Activated CD8-positive, alpha-beta T cell treated with anti-CD3 and anti-CD28 coated beads for 36 hours (primary cell): ENCODE measurements around the gene RFX2. TPM values are rescaled to one million over a fixed set of nuclear protein-coding genes. Genes with fewer than 3 reads are reported as not detected.
A peak's percentile ranks its signal among the peaks of the same experiment; 100 is the strongest.
"Not testable (repeated sequence)": the region's sequence is repeated elsewhere in the genome, so short reads cannot be mapped to it uniquely, and the experiment has no call there.

Source experiments
- ATAC-seq: fragments of 200-7000 bp; cut with Tn5 transposase; one replicate; pipeline ENCODE4 v1.10.0; 2021; ENCODE audit warnings: mild to moderate bottlenecking, moderate library complexity
- CTCF ChIA-PET: fragments of 350-600 bp; sonication (Branson Sonifier 250); formaldehyde crosslinking; loops from one replicate; lab custom pipeline; 2021; ENCODE audit warnings: antibody characterized with exemption; lab: Charles Lee
- POLR2A ChIA-PET: fragments of 350-600 bp; sonication (Branson Sonifier 250); formaldehyde crosslinking; loops from one replicate; lab custom pipeline; 2021; ENCODE audit warnings: antibody characterized with exemption; lab: Charles Lee
- DNase-seq: peaks from one replicate; pipeline ENCODE4 v3.0.0-alpha.2; 2020
- H3K27ac Mint-ChIP-seq: one replicate; pipeline ENCODE4 v1.8.0; 2021; ENCODE audit warnings: mild to moderate bottlenecking, mixed read lengths
- H3K27me3 Mint-ChIP-seq: one replicate; pipeline ENCODE4 v1.8.0; 2021; ENCODE audit warnings: mixed read lengths
- H3K36me3 Mint-ChIP-seq: one replicate; pipeline ENCODE4 v1.8.0; 2021; ENCODE audit warnings: low read depth, mixed read lengths
- H3K4me1 Mint-ChIP-seq: one replicate; pipeline ENCODE4 v1.8.0; 2021; ENCODE audit warnings: low read depth, mixed read lengths
- H3K4me3 Mint-ChIP-seq: one replicate; pipeline ENCODE4 v1.8.0; 2021; ENCODE audit warnings: mild to moderate bottlenecking, moderate library complexity, mixed read lengths
- H3K9me3 Mint-ChIP-seq: one replicate; pipeline ENCODE4 v1.8.0; 2021; ENCODE audit warnings: mixed read lengths
- intact Hi-C: fragments of 100-400 bp; cut with micrococcal nuclease; formaldehyde crosslinking; loops from one replicate; pipeline ENCODE4 v1.10.0; 2022
- total RNA-seq, 2 experiments: library from RNA; stranded (reverse); gene quantifications; one replicate each; pipeline ENCODE4 v1.2.3, GENCODE V29; 2021
- TF ChIP-seq, protein P1 (sequence below): fragments of 200-600 bp; IDR thresholded peaks from one replicate; pipeline ENCODE4 v1.8.0; 2022; ENCODE audit warnings: antibody characterized with exemption, mild to moderate bottlenecking

The RFX2 gene
- total RNA-seq, 2 experiments from 2014 or later, result 8.9 to 10.5 TPM

DNA sequence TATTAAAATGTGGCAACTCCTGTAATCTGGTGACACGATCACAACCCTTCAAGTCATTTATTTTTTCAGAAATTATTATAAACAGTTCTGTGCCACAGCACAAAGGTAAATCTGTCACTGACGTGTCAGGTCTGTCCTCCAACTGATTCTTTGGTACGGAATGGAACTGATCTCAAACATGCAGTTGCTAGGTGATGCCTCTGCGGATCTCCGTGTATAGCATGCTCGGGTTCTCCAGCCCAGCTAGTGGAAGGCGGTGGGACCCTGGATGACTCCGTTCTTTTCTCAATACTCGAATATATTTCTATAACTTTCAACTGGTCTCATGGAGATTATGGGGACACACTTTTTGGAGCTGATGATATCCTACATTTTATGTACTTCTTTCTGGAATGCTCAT is 143.4 kb downstream of the RFX2 start:
- intact Hi-C loops, result no loop called here
- peaks cover 31% of the 10 kb centered on the region for H3K36me3 Mint-ChIP-seq
- POLR2A ChIA-PET, result interaction anchor here (1.7 to 2.3 kb wide), 2 partner anchors 17 to 19 kb away, joined by 5 to 8 read pairs; no protein-coding TSS in a partner anchor
- H3K9me3 Mint-ChIP-seq, result no peaks in the 10 kb centered on the region
- H3K27ac Mint-ChIP-seq, result peak overlapping the region; percentile 39
- no peak for DNase-seq
- no peaks in the 10 kb centered on the region for H3K27me3 Mint-ChIP-seq
- ATAC-seq, result no peak
- TF ChIP-seq, protein P1, sequence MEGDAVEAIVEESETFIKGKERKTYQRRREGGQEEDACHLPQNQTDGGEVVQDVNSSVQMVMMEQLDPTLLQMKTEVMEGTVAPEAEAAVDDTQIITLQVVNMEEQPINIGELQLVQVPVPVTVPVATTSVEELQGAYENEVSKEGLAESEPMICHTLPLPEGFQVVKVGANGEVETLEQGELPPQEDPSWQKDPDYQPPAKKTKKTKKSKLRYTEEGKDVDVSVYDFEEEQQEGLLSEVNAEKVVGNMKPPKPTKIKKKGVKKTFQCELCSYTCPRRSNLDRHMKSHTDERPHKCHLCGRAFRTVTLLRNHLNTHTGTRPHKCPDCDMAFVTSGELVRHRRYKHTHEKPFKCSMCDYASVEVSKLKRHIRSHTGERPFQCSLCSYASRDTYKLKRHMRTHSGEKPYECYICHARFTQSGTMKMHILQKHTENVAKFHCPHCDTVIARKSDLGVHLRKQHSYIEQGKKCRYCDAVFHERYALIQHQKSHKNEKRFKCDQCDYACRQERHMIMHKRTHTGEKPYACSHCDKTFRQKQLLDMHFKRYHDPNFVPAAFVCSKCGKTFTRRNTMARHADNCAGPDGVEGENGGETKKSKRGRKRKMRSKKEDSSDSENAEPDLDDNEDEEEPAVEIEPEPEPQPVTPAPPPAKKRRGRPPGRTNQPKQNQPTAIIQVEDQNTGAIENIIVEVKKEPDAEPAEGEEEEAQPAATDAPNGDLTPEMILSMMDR, result no peak
- peaks cover 87% of the 10 kb centered on the region for H3K4me1 Mint-ChIP-seq
- H3K4me3 Mint-ChIP-seq, result no peak overlapping the region
- CTCF ChIA-PET, result interaction anchor here (1.1 to 7.8 kb wide), 10 partner anchors 8 to 63 kb away, joined by 3 to 108 read pairs (median 10); partner anchors contain the start of genes NDUFA11 and RANBP3

DNA sequence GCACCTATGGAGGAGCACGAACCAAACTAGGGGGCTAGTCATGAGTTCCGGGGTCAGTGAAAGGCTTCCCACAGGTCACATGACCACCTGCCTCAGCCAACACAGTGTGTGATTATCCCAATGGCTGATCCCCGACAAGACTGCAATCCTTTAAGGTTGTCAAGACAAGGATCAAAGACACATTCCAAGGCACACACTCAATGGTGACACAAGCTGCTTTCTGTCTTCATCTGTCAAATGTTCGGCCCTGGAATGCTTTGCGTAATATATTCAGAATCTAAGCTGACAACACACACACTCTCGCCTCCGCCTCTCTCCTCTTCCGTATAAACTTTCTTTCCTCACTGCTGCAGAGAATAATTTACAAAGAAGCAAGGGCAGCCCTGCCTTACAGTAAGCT is 144.1 kb downstream of the RFX2 start:
- Mint-ChIP-seq H3K4me1 (peaks cover 87% of the 10 kb centered on the region), H3K4me3 (no peak overlapping the region), H3K27me3 (no peaks in the 10 kb centered on the region), H3K27ac (peak overlapping the region; percentile 25), H3K9me3 (no peaks in the 10 kb centered on the region), H3K36me3 (peaks cover 26% of the 10 kb centered on the region)
- ChIA-PET POLR2A (interaction anchor here (1.3 to 1.7 kb wide), 2 partner anchors 12 to 16 kb away, joined by 3 to 5 read pairs; partner anchors contain the start of gene RANBP3), CTCF (interaction anchor here (1.2 to 7.8 kb wide), 4 partner anchors 9 to 56 kb away, joined by 3 to 108 read pairs (median 58); no protein-coding TSS in a partner anchor)
- no peak for DNase-seq
- ATAC-seq, result no peak
- intact Hi-C loops, result no loop called here
- TF ChIP-seq, protein P1, result no peak

DNA sequence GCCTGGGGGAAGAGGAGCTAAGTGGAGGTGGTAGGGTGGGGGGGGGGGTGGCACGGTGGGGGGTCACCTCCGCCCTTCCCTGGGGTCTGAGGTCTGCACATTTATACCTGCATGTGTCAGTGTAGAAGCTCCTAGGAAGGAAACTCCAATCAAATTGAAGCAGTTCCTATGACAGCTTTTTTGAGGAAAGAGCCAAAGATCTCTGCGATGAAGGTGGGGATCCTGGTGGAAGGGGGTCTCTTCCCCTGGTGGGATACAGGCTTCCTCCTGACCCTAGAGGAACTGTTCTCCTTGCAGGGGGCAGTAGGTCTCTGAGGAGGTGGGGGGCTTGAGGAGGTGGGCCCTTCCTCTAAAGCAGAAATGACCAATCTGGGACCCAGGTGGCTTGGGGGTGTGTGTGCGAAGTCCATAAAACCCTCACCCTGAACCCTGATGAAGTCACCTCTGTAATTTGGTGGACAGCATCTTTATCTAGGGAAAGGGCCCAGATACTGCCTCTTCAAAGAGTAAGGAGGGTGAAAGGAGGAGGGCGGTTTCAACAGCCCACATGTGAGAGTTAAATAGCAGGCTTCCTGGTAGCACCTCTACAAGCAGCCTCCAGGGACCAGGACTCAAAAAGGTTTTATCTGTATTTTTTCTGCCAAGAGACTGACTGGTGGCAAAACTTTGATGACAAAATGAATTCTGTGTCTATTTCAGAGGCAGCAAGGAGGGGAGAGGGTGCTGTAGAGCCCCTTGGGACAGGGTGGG is 145.3 kb downstream of the RFX2 start:
- intact Hi-C loops, result no loop called here
- H3K27me3 Mint-ChIP-seq, result no peaks in the 10 kb centered on the region
- no peak overlapping the region for H3K4me3 Mint-ChIP-seq
- no peaks in the 10 kb centered on the region for H3K9me3 Mint-ChIP-seq
- ChIA-PET CTCF (interaction anchor here (0.8 to 7.8 kb wide), 2 partner anchors 12 to 13 kb away, joined by 4 to 108 read pairs; no protein-coding TSS in a partner anchor), POLR2A (interaction anchor here (0.6 to 1.3 kb wide), 4 partner anchors 12 to 332 kb away, joined by 3 to 6 read pairs (median 3); no protein-coding TSS in a partner anchor)
- no peak for ATAC-seq
- peaks cover 22% of the 10 kb centered on the region for H3K36me3 Mint-ChIP-seq
- H3K27ac Mint-ChIP-seq, result peak overlapping the region; percentile 82
- DNase-seq, result no peak
- peaks cover 90% of the 10 kb centered on the region for H3K4me1 Mint-ChIP-seq
- TF ChIP-seq, protein P1, result no peak

DNA sequence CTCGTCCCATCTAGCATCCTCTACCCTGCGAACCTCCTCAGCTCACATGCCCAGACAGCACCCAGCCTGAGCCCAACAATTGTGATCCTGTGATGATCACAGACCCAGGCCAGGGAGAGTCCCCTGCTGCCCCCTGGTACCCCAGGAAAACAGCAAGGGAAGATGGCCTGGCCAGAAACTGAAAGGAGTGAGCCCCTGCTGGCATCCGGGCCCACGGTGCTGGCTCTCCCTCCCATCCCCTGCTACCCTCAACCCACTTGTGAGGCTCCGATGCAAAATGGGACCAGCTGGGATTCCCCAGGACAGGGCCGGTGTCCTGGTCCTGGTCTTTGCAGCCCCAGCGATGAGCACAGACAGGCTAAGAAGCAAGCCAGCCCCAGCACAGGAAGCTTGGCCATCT is 146.4 kb downstream of the RFX2 start:
- intact Hi-C loops, result no loop called here
- Mint-ChIP-seq H3K36me3 (peaks cover 22% of the 10 kb centered on the region), H3K27me3 (no peaks in the 10 kb centered on the region), H3K4me1 (peaks cover 93% of the 10 kb centered on the region), H3K9me3 (no peaks in the 10 kb centered on the region), H3K27ac (peak overlapping the region; percentile 82), H3K4me3 (no peak overlapping the region)
- DNase-seq, result no peak
- TF ChIP-seq, protein P1, result no peak
- ChIA-PET POLR2A (interaction anchor here (1.3 to 1.9 kb wide), 3 partner anchors 11 to 14 kb away, joined by 3 to 8 read pairs (median 5); no protein-coding TSS in a partner anchor), CTCF (no interaction called here)
- no peak for ATAC-seq

DNA sequence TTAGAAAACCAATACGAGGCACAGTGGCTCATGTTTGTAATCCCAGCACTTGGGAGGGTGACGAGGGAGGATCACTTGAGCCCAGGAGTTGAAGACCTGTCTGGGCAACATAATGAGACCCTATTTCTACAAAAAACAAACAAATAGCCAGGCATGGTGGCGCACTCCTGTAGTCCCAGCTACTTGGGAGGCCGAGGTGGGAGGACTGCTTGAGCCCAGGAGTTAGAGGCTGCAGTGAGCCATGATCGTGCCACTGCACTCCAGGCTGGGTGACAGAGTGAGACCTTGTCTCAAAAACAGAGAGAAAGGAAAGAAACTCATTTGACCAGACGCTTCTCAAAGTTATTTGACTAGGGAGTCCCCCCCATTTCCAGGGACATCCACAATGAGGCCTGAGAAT is 147.0 kb downstream of the RFX2 start:
- H3K27me3 Mint-ChIP-seq, DNase-seq, ATAC-seq, intact Hi-C loops, H3K4me3 Mint-ChIP-seq, H3K9me3 Mint-ChIP-seq: not testable (repeated sequence)
- Mint-ChIP-seq H3K27ac (peak overlapping the region; percentile 82), H3K4me1 (peaks cover 93% of the 10 kb centered on the region), H3K36me3 (peaks cover 23% of the 10 kb centered on the region)
- ChIA-PET POLR2A (interaction anchor here (1.4 to 1.9 kb wide), 3 partner anchors 9 to 12 kb away, joined by 5 to 8 read pairs (median 8); no protein-coding TSS in a partner anchor), CTCF (interaction anchor here (1.4 to 1.8 kb wide), 2 partner anchors 12 to 159 kb away, joined by 4 to 5 read pairs; no protein-coding TSS in a partner anchor)
